HEK293T (cell line): Measurements from ENCODE around the gene ARHGAP22.

Experiments used
- CTCF ChIA-PET: fragments of 350-600 bp; formaldehyde crosslinking; extraction: SDS; loops from one replicate; lab custom pipeline; 2021; ENCODE audit warnings: antibody characterized with exemption, inconsistent platforms; lab: Yijun Ruan, JAX
- POLR2A ChIA-PET: fragments of 350-600 bp; formaldehyde crosslinking; extraction: SDS; loops from one replicate; lab custom pipeline; 2020; ENCODE audit warnings: antibody characterized with exemption, inconsistent platforms; lab: Yijun Ruan, JAX
- DNase-seq: peaks from one replicate; pipeline ENCODE4 v3.0.0; 2012; ENCODE audit warnings: mixed read lengths; ENCODE audit errors: extremely low spot score
- ARNT ChIP-seq: fragments of 450-650 bp; IDR thresholded peaks from 2 replicates; pipeline ENCODE4 v1.6.1; 2017; ENCODE audit warnings: mild to moderate bottlenecking
- BHLHE40 ChIP-seq: fragments of 450-650 bp; IDR thresholded peaks from 2 replicates; pipeline ENCODE4 v1.6.1; 2016; ENCODE audit warnings: mild to moderate bottlenecking, moderate library complexity, borderline replicate concordance
- CTBP1 ChIP-seq: fragments of 450-650 bp; IDR thresholded peaks from 2 replicates; pipeline ENCODE4 v1.6.1; 2016; ENCODE audit warnings: borderline replicate concordance
- ELF4 ChIP-seq: fragments of 450-650 bp; IDR thresholded peaks from 2 replicates; pipeline ENCODE4 v1.6.1; 2017; ENCODE audit warnings: antibody characterized with exemption
- FOXA1 ChIP-seq: fragments of 450-650 bp; IDR thresholded peaks from 2 replicates; pipeline ENCODE4 v1.6.1; 2016; ENCODE audit warnings: mild to moderate bottlenecking
- FOXK2 ChIP-seq: fragments of 450-650 bp; IDR thresholded peaks from 2 replicates; pipeline ENCODE4 v1.6.1; 2016; ENCODE audit warnings: mild to moderate bottlenecking
- FOXM1 ChIP-seq: fragments of 450-650 bp; IDR thresholded peaks from 2 replicates; pipeline ENCODE4 v1.6.1; 2017; ENCODE audit warnings: mild to moderate bottlenecking, borderline replicate concordance
- HDGF ChIP-seq: fragments of 450-650 bp; IDR thresholded peaks from 2 replicates; pipeline ENCODE4 v1.6.1; 2017; ENCODE audit warnings: antibody characterized with exemption, borderline replicate concordance
- L3MBTL2 ChIP-seq: fragments of 450-650 bp; conservative IDR thresholded peaks from 2 replicates; pipeline ENCODE4 v1.6.1; 2016; ENCODE audit warnings: mild to moderate bottlenecking
- LEF1 ChIP-seq: fragments of 450-650 bp; IDR thresholded peaks from 2 replicates; pipeline ENCODE4 v1.6.1; 2017; ENCODE audit warnings: mild to moderate bottlenecking, borderline replicate concordance
- NFRKB ChIP-seq: fragments of 450-650 bp; IDR thresholded peaks from 2 replicates; pipeline ENCODE4 v1.6.1; 2016; ENCODE audit warnings: mild to moderate bottlenecking, moderate library complexity
- SP1 ChIP-seq: fragments of 450-650 bp; IDR thresholded peaks from 2 replicates; pipeline ENCODE4 v1.6.1; 2017
- SUZ12 ChIP-seq: fragments of 450-650 bp; IDR thresholded peaks from 2 replicates; pipeline ENCODE4 v1.6.1; 2016; ENCODE audit warnings: mild to moderate bottlenecking
- TARDBP ChIP-seq: fragments of 450-650 bp; IDR thresholded peaks from 2 replicates; pipeline ENCODE4 v1.6.1; 2016
- ZNF384 ChIP-seq: fragments of 450-650 bp; IDR thresholded peaks from 2 replicates; pipeline ENCODE4 v1.6.1; 2016
- TF ChIP-seq, protein P1 (sequence below): fragments of 450-650 bp; IDR thresholded peaks from 2 replicates; pipeline ENCODE4 v1.6.1; 2016

ARHGAP22 gene

GRCh38 chr10:48623607-48624132 lies 18.8 kb upstream of the ARHGAP22 start:
- ChIA-PET CTCF (interaction anchor here (0.8 kb wide), 1 partner anchor 32 kb away, joined by 3 read pairs; no protein-coding TSS in a partner anchor), POLR2A (no interaction called here)
- no peak for DNase-seq
- no peak for TF ChIP-seq L3MBTL2
- no peak for TF ChIP-seq FOXA1
- no peak for TF ChIP-seq SP1
- no peak for TF ChIP-seq FOXM1
- no peak for TF ChIP-seq LEF1
- no peak for TF ChIP-seq ELF4
- no peak for TF ChIP-seq HDGF
- no peak for TF ChIP-seq ARNT
- TF ChIP-seq FOXK2, result no peak
- TF ChIP-seq ZNF384, result no peak
- TF ChIP-seq TARDBP, result no peak
- TF ChIP-seq SUZ12, result no peak
- TF ChIP-seq BHLHE40, result no peak
- no peak for TF ChIP-seq NFRKB
- TF ChIP-seq CTBP1, result no peak
- TF ChIP-seq, protein P1, sequence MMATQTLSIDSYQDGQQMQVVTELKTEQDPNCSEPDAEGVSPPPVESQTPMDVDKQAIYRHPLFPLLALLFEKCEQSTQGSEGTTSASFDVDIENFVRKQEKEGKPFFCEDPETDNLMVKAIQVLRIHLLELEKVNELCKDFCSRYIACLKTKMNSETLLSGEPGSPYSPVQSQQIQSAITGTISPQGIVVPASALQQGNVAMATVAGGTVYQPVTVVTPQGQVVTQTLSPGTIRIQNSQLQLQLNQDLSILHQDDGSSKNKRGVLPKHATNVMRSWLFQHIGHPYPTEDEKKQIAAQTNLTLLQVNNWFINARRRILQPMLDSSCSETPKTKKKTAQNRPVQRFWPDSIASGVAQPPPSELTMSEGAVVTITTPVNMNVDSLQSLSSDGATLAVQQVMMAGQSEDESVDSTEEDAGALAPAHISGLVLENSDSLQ, result no peak

DNA sequence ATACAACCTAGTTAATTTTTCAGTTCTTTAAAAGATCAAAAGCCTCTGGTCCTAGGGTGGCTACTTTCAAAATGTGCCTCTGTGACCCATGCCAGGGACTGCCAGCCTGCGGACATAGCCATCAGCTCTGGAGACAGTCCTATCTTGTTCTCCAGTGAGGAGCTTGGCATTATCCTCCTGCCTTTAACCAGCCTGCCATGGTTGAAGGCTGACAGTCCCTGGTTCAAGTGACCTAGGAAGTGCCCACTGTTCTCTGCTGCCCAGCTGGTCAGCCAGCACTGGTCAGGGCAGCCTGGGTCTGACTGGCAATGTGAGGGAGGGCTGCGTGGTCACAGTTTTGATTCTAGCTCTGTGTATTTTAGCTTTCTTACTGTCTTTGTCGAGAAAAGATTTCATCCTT lies 18.1 kb upstream of the ARHGAP22 start:
- POLR2A ChIA-PET, result no interaction called here
- no peak for DNase-seq
- TF ChIP-seq FOXA1 (no peak), L3MBTL2 (no peak), SUZ12 (no peak)
- CTCF ChIA-PET, result interaction anchor here (0.8 kb wide), 1 partner anchor 33 kb away, joined by 3 read pairs; no protein-coding TSS in a partner anchor

- ChIA-PET POLR2A (no interaction called here), CTCF (interaction anchor here (0.6 to 1.0 kb wide), 2 partner anchors 36 to 330 kb away, joined by 3 read pairs; no protein-coding TSS in a partner anchor)
- TF ChIP-seq ARNT (no peak), SUZ12 (no peak), ZNF384 (no peak), FOXA1 (no peak), TARDBP (no peak), BHLHE40 (no peak), LEF1 (no peak), NFRKB (no peak), HDGF (no peak)
- TF ChIP-seq, protein P1, result no peak
- DNase-seq, result no peak
Measured at GRCh38 chr10:48620719-48621118, 15.8 kb upstream of the ARHGAP22 start.

GRCh38 chr10:48616436-48616835 lies 11.6 kb upstream of the ARHGAP22 start:
- POLR2A ChIA-PET, result no interaction called here
- TF ChIP-seq ARNT (no peak), CTBP1 (no peak), NFRKB (no peak), ELF4 (no peak), SP1 (no peak), HDGF (no peak), FOXM1 (no peak), SUZ12 (no peak), TARDBP (no peak), ZNF384 (no peak), FOXK2 (no peak)
- TF ChIP-seq, protein P1, result no peak
- CTCF ChIA-PET, result interaction anchor here (1.9 kb wide), 1 partner anchor 40 kb away, joined by 7 read pairs; no protein-coding TSS in a partner anchor
- DNase-seq, result no peak

GRCh38 chr10:48614481-48615390 lies 9.9 kb upstream of the ARHGAP22 start:
- TF ChIP-seq FOXA1 (no peak), CTBP1 (no peak), HDGF (no peak), BHLHE40 (no peak), ZNF384 (no peak), FOXM1 (no peak), FOXK2 (no peak)
- TF ChIP-seq, protein P1, result no peak
- no peak for DNase-seq
- POLR2A ChIA-PET, result no interaction called here
- CTCF ChIA-PET, result interaction anchor here (0.7 to 1.9 kb wide), 6 partner anchors 10 to 42 kb away, joined by 3 to 7 read pairs (median 4); partner anchors contain the start of gene ARHGAP22
